ENCODE data around the gene ZFP91. TPM values are rescaled to one million over a fixed set of nuclear protein-coding genes. Genes with fewer than 3 reads are reported as not detected.
A peak's percentile ranks its signal among the peaks of the same experiment; 100 is the strongest.
"Not testable (repeated sequence)": the region's sequence is repeated elsewhere in the genome, so short reads cannot be mapped to it uniquely, and the experiment has no call there.

Gene ZFP91
- total and polyA plus RNA-seq, 2 experiments from 2014 or later, result 12.3 to 22.6 TPM

DNA sequence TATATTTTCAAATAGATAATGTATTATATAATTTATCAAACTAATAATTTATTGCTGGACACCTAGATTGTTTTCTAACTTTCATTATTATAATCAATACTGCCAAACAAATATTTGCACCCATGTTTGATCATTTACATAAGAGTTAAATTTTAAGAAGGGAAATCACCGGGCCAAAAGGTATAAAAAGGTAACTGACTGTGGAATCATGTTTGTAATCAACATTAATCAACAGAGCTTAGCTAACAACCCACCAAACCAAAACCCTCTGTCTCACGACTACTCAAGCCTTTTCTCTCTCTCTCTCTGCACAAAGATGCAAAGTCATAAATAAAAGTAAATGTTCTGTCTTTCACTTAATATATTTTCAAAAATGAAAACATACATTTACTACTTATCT lies 18.0 kb upstream of the ZFP91 start:
- DNase-seq (ENCODE audit: low read depth in 1 of 2, low spot score in 1 of 2), result no peak
- Histone ChIP-seq H3K9me3 (ENCODE audit: low read depth) (no peaks in the 10 kb centered on the region), H3K36me3 (no peaks in the 10 kb centered on the region), H3K27me3 (peaks cover 73% of the 10 kb centered on the region), H3K4me3 (no peak overlapping the region), H3K4me1 (ENCODE audit: low read depth) (no peaks in the 10 kb centered on the region), H3K27ac (no peak overlapping the region)
- TF ChIP-seq CTCF (IDR thresholded peaks at IDR 0.05; ENCODE audit: low read depth, low read length), result no peak

GRCh38 chr11:58561394-58562098 lies 17.3 kb upstream of the ZFP91 start:
- Histone ChIP-seq H3K36me3 (no peaks in the 10 kb centered on the region), H3K4me3 (no peak overlapping the region), H3K9me3 (ENCODE audit: low read depth) (no peaks in the 10 kb centered on the region), H3K4me1 (ENCODE audit: low read depth) (no peaks in the 10 kb centered on the region), H3K27me3 (peaks cover 66% of the 10 kb centered on the region), H3K27ac (no peak overlapping the region)
- no peak for TF ChIP-seq CTCF (IDR thresholded peaks at IDR 0.05; ENCODE audit: low read depth, low read length)
- DNase-seq (ENCODE audit: low read depth in 1 of 2, low spot score in 1 of 2), result no peak

- Histone ChIP-seq H3K27ac (no peak overlapping the region), H3K36me3 (no peaks in the 10 kb centered on the region), H3K4me1 (ENCODE audit: low read depth) (no peaks in the 10 kb centered on the region), H3K27me3 (peaks cover 57% of the 10 kb centered on the region), H3K9me3 (ENCODE audit: low read depth) (no peaks in the 10 kb centered on the region), H3K4me3 (no peak overlapping the region)
- no peak for DNase-seq (ENCODE audit: low read depth in 1 of 2, low spot score in 1 of 2)
- TF ChIP-seq CTCF (IDR thresholded peaks at IDR 0.05; ENCODE audit: low read depth, low read length), result no peak
Observed at GRCh38 chr11:58562375-58562800, 16.5 kb upstream of the ZFP91 start.

- Histone ChIP-seq H3K27me3 (peaks cover 49% of the 10 kb centered on the region), H3K27ac (no peak overlapping the region), H3K4me1 (ENCODE audit: low read depth) (no peaks in the 10 kb centered on the region), H3K9me3 (ENCODE audit: low read depth) (no peaks in the 10 kb centered on the region), H3K36me3 (no peaks in the 10 kb centered on the region), H3K4me3 (no peak overlapping the region)
- DNase-seq (ENCODE audit: low read depth in 1 of 2, low spot score in 1 of 2), result no peak
- no peak for TF ChIP-seq CTCF (IDR thresholded peaks at IDR 0.05; ENCODE audit: low read depth, low read length)
Observed at GRCh38 chr11:58564231-58564630, 14.6 kb upstream of the ZFP91 start.

DNA sequence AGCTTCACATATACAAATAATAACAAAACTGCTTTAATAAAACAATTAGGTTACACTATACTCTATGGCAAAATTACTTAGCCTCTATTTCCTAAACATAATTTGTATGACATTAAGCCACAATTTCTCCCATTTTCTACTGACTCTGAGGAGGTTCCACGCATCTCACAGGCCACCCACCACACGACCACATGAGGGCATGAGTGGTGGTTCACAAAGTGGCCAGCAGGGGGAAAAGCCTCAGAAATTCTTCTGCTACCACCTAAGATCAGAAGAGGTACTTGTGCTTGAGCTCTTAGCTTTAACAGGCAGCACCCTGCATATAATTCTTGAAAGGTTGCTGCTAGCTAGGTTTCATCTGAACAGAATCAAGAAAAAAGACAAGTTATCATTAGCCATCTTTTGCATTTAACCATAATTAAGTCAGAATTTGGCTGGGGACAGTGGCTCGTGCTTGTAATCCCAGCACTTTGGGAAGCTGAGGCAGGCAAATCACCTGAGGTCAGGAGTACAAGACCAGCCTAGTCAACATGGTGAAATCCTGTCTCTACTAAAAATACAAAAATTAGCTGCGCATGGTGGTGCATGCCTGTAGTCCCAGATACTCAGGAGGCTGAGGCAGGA lies 10.9 kb upstream of the ZFP91 start:
- Histone ChIP-seq H3K27me3 (peaks cover 16% of the 10 kb centered on the region), H3K9me3 (ENCODE audit: low read depth) (no peaks in the 10 kb centered on the region), H3K36me3 (no peaks in the 10 kb centered on the region), H3K4me1 (ENCODE audit: low read depth) (peaks cover under 1% of the 10 kb centered on the region), H3K4me3 (no peak overlapping the region), H3K27ac (no peak overlapping the region)
- peak; percentile 75 for DNase-seq (ENCODE audit: low read depth in 1 of 2, low spot score in 1 of 2)
- peak; percentile 86 for TF ChIP-seq CTCF (IDR thresholded peaks at IDR 0.05; ENCODE audit: low read depth, low read length)

DNA sequence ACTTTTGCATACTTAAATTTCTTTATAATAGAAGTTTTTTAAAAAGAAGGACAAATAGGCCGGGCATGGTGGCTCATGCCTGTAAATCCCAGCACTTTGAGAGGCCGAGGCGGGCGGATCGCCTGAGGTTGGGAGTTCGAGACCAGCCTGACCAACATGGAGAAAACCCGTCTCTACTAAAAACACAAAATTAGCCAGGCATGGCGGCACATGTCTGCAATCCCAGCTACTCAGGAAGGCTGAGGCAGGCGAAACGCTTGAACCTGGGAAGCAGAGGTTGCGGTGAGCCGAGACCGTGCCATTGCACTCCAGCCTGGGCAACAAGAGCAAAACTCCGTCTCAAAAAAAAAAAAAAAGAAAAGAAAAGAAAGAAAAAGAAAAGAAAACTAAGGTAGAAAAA lies 6.0 kb upstream of the ZFP91 start:
- not testable (repeated sequence) for H3K27me3 ChIP-seq; H3K27ac ChIP-seq; H3K9me3 ChIP-seq (ENCODE audit: low read depth); H3K36me3 ChIP-seq; DNase-seq (ENCODE audit: low read depth in 1 of 2, low spot score in 1 of 2); H3K4me3 ChIP-seq
- peaks cover 17% of the 10 kb centered on the region for H3K4me1 ChIP-seq (ENCODE audit: low read depth)
